Ishikawa (cell line): ENCODE measurements around the gene DIP2B.

Experiments used
- CEBPB ChIP-seq: IDR thresholded peaks from 2 replicates; pipeline ENCODE4 v1.6.1; 2012
- CREB1 ChIP-seq: IDR thresholded peaks from 2 replicates; pipeline ENCODE4 v1.6.1; 2012; ENCODE audit warnings: low read depth
- EGR1 ChIP-seq: IDR thresholded peaks from 2 replicates; pipeline ENCODE4 v1.6.1; 2012
- EP300 ChIP-seq: IDR thresholded peaks from 2 replicates; pipeline ENCODE4 v1.6.1; 2012; ENCODE audit warnings: borderline replicate concordance
- FOXM1 ChIP-seq: IDR thresholded peaks from 2 replicates; pipeline ENCODE4 v1.6.1; 2012; ENCODE audit warnings: low read depth, borderline replicate concordance
- MAX ChIP-seq: IDR thresholded peaks from 2 replicates; pipeline ENCODE4 v1.6.1; 2012
- NFIC ChIP-seq: IDR thresholded peaks from 2 replicates; pipeline ENCODE4 v1.6.1; 2012
- RAD21 ChIP-seq: IDR thresholded peaks from 2 replicates; pipeline ENCODE4 v1.6.1; 2012; ENCODE audit warnings: low read depth
- REST ChIP-seq: IDR thresholded peaks from 2 replicates; pipeline ENCODE4 v1.6.1; 2012; ENCODE audit warnings: low read depth, mild to moderate bottlenecking
- TAF1 ChIP-seq: IDR thresholded peaks from 2 replicates; pipeline ENCODE4 v1.6.1; 2012; ENCODE audit warnings: low read depth, mild to moderate bottlenecking
- TCF12 ChIP-seq: IDR thresholded peaks from 2 replicates; pipeline ENCODE4 v1.6.1; 2012; ENCODE audit warnings: low read depth
- TEAD4 ChIP-seq: IDR thresholded peaks from 2 replicates; pipeline ENCODE4 v1.6.1; 2012
- USF1 ChIP-seq: IDR thresholded peaks from 2 replicates; pipeline ENCODE4 v1.6.1; 2012
- YY1 ChIP-seq: IDR thresholded peaks from 2 replicates; pipeline ENCODE4 v1.6.1; 2012; ENCODE audit warnings: low read depth
- ZBTB7A ChIP-seq: IDR thresholded peaks from 2 replicates; pipeline ENCODE4 v1.6.1; 2012; ENCODE audit warnings: low read depth

The DIP2B gene

GRCh38 chr12:50685641-50686040, 180.9 kb downstream of the DIP2B start:
- no peak for TF ChIP-seq CREB1
- TF ChIP-seq EGR1: no peak
- no peak for TF ChIP-seq YY1
- TF ChIP-seq CEBPB: no peak
- no peak for TF ChIP-seq TEAD4
- no peak for TF ChIP-seq MAX
- TF ChIP-seq REST: no peak

- TF ChIP-seq MAX (no peak), TAF1 (no peak), EGR1 (no peak), USF1 (no peak), CEBPB (no peak), CREB1 (no peak), FOXM1 (no peak), NFIC (no peak), TEAD4 (no peak)
Observed at GRCh38 chr12:50686406-50686805, 181.6 kb downstream of the DIP2B start.

- TF ChIP-seq ZBTB7A: no peak
Observed at GRCh38 chr12:50686976-50687375, 182.2 kb downstream of the DIP2B start.

- TF ChIP-seq FOXM1: no peak
- TF ChIP-seq TEAD4: no peak
- no peak for TF ChIP-seq NFIC
- no peak for TF ChIP-seq CEBPB
- no peak for TF ChIP-seq REST
- no peak for TF ChIP-seq USF1
- no peak for TF ChIP-seq YY1
- no peak for TF ChIP-seq CREB1
- no peak for TF ChIP-seq EP300
- TF ChIP-seq ZBTB7A: no peak
- no peak for TF ChIP-seq TCF12
- TF ChIP-seq EGR1: no peak
Observed at GRCh38 chr12:50689437-50689836, 184.7 kb downstream of the DIP2B start.

- TF ChIP-seq YY1: 0 out of 2 replicates have a peak, but pooled peaks have one; percentile 17
- TF ChIP-seq TAF1: no peak
- peak; percentile 39; the same call in 1 of the 2 replicates for TF ChIP-seq TEAD4
- TF ChIP-seq NFIC: peak; percentile 72
- peak; percentile 33; the same call in 1 of the 2 replicates for TF ChIP-seq MAX
Observed at GRCh38 chr12:50690925-50691324, 186.1 kb downstream of the DIP2B start.

GRCh38 chr12:50695961-50696360, 191.2 kb downstream of the DIP2B start:
- TF ChIP-seq MAX (no peak), TCF12 (no peak), CEBPB (no peak), TEAD4 (no peak), CREB1 (no peak), RAD21 (no peak), TAF1 (no peak), NFIC (no peak), FOXM1 (no peak), EGR1 (no peak), USF1 (no peak), ZBTB7A (no peak)

GRCh38 chr12:50696931-50697330, 192.1 kb downstream of the DIP2B start:
- TF ChIP-seq USF1: no peak
- no peak for TF ChIP-seq NFIC
- no peak for TF ChIP-seq CREB1
- no peak for TF ChIP-seq TCF12
- TF ChIP-seq RAD21: no peak
- no peak for TF ChIP-seq REST
- no peak for TF ChIP-seq EGR1
- no peak for TF ChIP-seq ZBTB7A
- TF ChIP-seq TEAD4: no peak
- no peak for TF ChIP-seq MAX
- no peak for TF ChIP-seq FOXM1
- TF ChIP-seq EP300: no peak
- no peak for TF ChIP-seq YY1
- TF ChIP-seq CEBPB: no peak
- TF ChIP-seq TAF1: no peak
